IMR-90 (cell line): ENCODE results near the gene TP73. TPM values are rescaled to one million over a fixed set of nuclear protein-coding genes. Genes with fewer than 3 reads are reported as not detected.

ENCODE experiments used
- ATAC-seq: fragments of 200-7000 bp; cut with Tn5 transposase; 2 replicates; pipeline ENCODE4 v1.9.1; 2020; ENCODE audit warnings: low read depth, mild to moderate bottlenecking, moderate library complexity
- BruUV-seq: library from RNA; stranded (reverse); fragments of 400-500 nt; replicated peaks from 2 replicates; lab custom pipeline; 2021; lab: Mats Ljungman, UMichigan
- CTCF ChIA-PET: fragments of 300-600 bp; formaldehyde crosslinking; extraction: SDS; loops from one replicate; lab custom pipeline; 2021; ENCODE audit warnings: antibody characterized with exemption; lab: Yijun Ruan, JAX
- POLR2A ChIA-PET: fragments of 300-600 bp; sonication (Branson Sonifier 250); formaldehyde crosslinking; loops from one replicate; lab custom pipeline; 2022; ENCODE audit warnings: antibody characterized with exemption; ENCODE audit not compliant: unreplicated experiment; lab: Charles Lee
- DNase-seq: peaks from one replicate; pipeline ENCODE4 v3.0.0; 2013
- H2AFZ ChIP-seq: replicated peaks from 2 replicates; pipeline ENCODE3; 2013; ENCODE audit warnings: low read length, mild to moderate bottlenecking; ENCODE audit not compliant: poor library complexity
- H2AK5ac ChIP-seq: 2 replicates; pipeline ENCODE4 v1.6.1; 2013; ENCODE audit warnings: low read depth, low read length, inconsistent platforms
- H2AK9ac ChIP-seq: replicated peaks from 2 replicates; pipeline ENCODE3; 2013; ENCODE audit warnings: mild to moderate bottlenecking, low read depth, low read length, moderate library complexity; ENCODE audit not compliant: poor library complexity
- H2BK120ac ChIP-seq: 2 replicates; pipeline ENCODE4 v1.6.1; 2013; ENCODE audit warnings: low read depth, low read length, inconsistent platforms
- H2BK15ac ChIP-seq: 3 replicates; pipeline ENCODE4 v1.6.1; 2013; ENCODE audit warnings: low read depth, low read length, inconsistent platforms
- H2BK20ac ChIP-seq: 2 replicates; pipeline ENCODE4 v1.6.1; 2013; ENCODE audit warnings: low read depth, mild to moderate bottlenecking, inconsistent platforms, low read length, moderate library complexity
- H2BK5ac ChIP-seq: 2 replicates; pipeline ENCODE4 v1.6.1; 2013; ENCODE audit warnings: mild to moderate bottlenecking, low read depth, low read length, inconsistent platforms; ENCODE audit not compliant: poor library complexity, severe bottlenecking
- H3K14ac ChIP-seq: replicated peaks from 2 replicates; pipeline ENCODE4 v1.6.1; 2013; ENCODE audit warnings: low read depth, low read length, inconsistent platforms
- H3K18ac ChIP-seq: 2 replicates; pipeline ENCODE4 v1.6.1; 2013; ENCODE audit warnings: low read depth, low read length, control low read depth
- H3K23ac ChIP-seq: 2 replicates; pipeline ENCODE4 v1.6.1; 2013; ENCODE audit warnings: low read depth, low read length, inconsistent platforms
- H3K27ac ChIP-seq: 2 replicates; pipeline ENCODE4 v1.5.1; 2013; ENCODE audit warnings: mild to moderate bottlenecking, control low read depth, low read length; ENCODE audit not compliant: insufficient read depth
- H3K27me3 ChIP-seq: 2 replicates; pipeline ENCODE4 v1.6.1; 2013; ENCODE audit warnings: low read length; ENCODE audit not compliant: control insufficient read depth, insufficient read depth
- H3K36me3 ChIP-seq: 2 replicates; pipeline ENCODE4 v1.6.1; 2013; ENCODE audit warnings: low read length, mixed read lengths; ENCODE audit not compliant: control insufficient read depth, insufficient read depth
- H3K4ac ChIP-seq: 2 replicates; pipeline ENCODE4 v1.6.1; 2013; ENCODE audit warnings: low read depth, low read length, inconsistent platforms
- H3K4me1 ChIP-seq: 2 replicates; pipeline ENCODE4 v1.6.1; 2013; ENCODE audit warnings: low read length, mixed read lengths; ENCODE audit not compliant: control insufficient read depth, insufficient read depth
- H3K4me2 ChIP-seq: 2 replicates; pipeline ENCODE4 v1.6.1; 2013; ENCODE audit warnings: low read depth, mild to moderate bottlenecking, control low read depth, low read length, moderate library complexity
- H3K4me3 ChIP-seq: 2 replicates; pipeline ENCODE4 v1.5.1; 2013; ENCODE audit warnings: low read depth, mild to moderate bottlenecking, control low read depth, low read length, moderate library complexity; ENCODE audit not compliant: insufficient read depth
- H3K56ac ChIP-seq: 2 replicates; pipeline ENCODE4 v1.6.1; 2013; ENCODE audit warnings: low read length, inconsistent platforms; ENCODE audit not compliant: insufficient read depth; ENCODE audit errors: extremely low read depth
- H3K79me1 ChIP-seq, 2 experiments: 2 replicates each; pipeline ENCODE4 v1.6.1; 2013; ENCODE audit warnings: low read length in 2 of 2, inconsistent platforms in 1 of 2, low read depth in 1 of 2
- H3K9ac ChIP-seq: 2 replicates; pipeline ENCODE4 v1.6.1; 2013; ENCODE audit warnings: low read depth, low read length, control low read depth
- H3K9me1 ChIP-seq: 2 replicates; pipeline ENCODE4 v1.6.1; 2013; ENCODE audit warnings: low read length, inconsistent platforms; ENCODE audit not compliant: insufficient read depth
- H3K9me3 ChIP-seq: 2 replicates; pipeline ENCODE4 v1.6.1; 2013; ENCODE audit warnings: low read length; ENCODE audit not compliant: control insufficient read depth, insufficient read depth
- H4K20me1 ChIP-seq: 2 replicates; pipeline ENCODE4 v1.6.1; 2013; ENCODE audit warnings: low read length, inconsistent platforms; ENCODE audit not compliant: insufficient read depth
- H4K5ac ChIP-seq: 2 replicates; pipeline ENCODE4 v1.6.1; 2013; ENCODE audit warnings: mild to moderate bottlenecking, low read depth, low read length, control low read depth
- H4K8ac ChIP-seq, 2 experiments: 2 replicates each; pipeline ENCODE4 v1.6.1; 2013; ENCODE audit warnings: low read depth in 2 of 2, low read length in 2 of 2, control low read depth in 1 of 2, inconsistent platforms in 1 of 2
- H4K91ac ChIP-seq: 2 replicates; pipeline ENCODE4 v1.6.1; 2013; ENCODE audit warnings: low read depth, low read length, inconsistent platforms; ENCODE audit not compliant: insufficient read depth
- FOS ChIP-seq: fragments of 150-350 bp; IDR thresholded peaks from 2 replicates; pipeline ENCODE4 v1.6.1; 2016; ENCODE audit warnings: low read depth, low read length
- MAFK ChIP-seq: IDR thresholded peaks from 2 replicates; pipeline ENCODE4 v1.6.1; 2012; ENCODE audit warnings: low read depth, low read length, improper control_type of control experiment
- MAZ ChIP-seq: IDR thresholded peaks from 2 replicates; pipeline ENCODE4 v1.6.1; 2012; ENCODE audit warnings: low read depth, mild to moderate bottlenecking, low read length, improper control_type of control experiment, moderate library complexity, borderline replicate concordance
- RAD21 ChIP-seq: IDR thresholded peaks from 2 replicates; pipeline ENCODE4 v1.6.1; 2012; ENCODE audit warnings: low read length, improper control_type of control experiment
- SMC3 ChIP-seq: fragments of 150-350 bp; IDR thresholded peaks from 2 replicates; pipeline ENCODE4 v1.6.1; 2016; ENCODE audit warnings: low read depth, mild to moderate bottlenecking, antibody characterized with exemption, low read length, moderate library complexity
- WGBS, 2 experiments: methylation state at CpG; one replicate each; pipeline versions ENCODE4 v1.1.5 to v1.1.7; 2013; ENCODE audit warnings: missing lambda C conversion rate in 2 of 2; ENCODE audit not compliant: insufficient read length in 1 of 2; ENCODE audit errors: extremely low coverage in 2 of 2; 5-methylcytosine and 5-hydroxymethylcytosine counted together
- dilution Hi-C: fragments of 300-500 bp; cut with HindIII; formaldehyde crosslinking; loops from one replicate; pipeline ENCODE4 v1.14.3; 2018; ENCODE audit warnings: low sequenced_read_pairs; ENCODE audit not compliant: unreplicated experiment
- in situ Hi-C: fragments of 300-500 bp; cut with MboI; formaldehyde crosslinking; loops from 3 replicates; pipeline ENCODE4 v1.14.3; 2019; ENCODE audit warnings: low sequenced_read_pairs, inconsistent platforms, mixed read lengths
- intact Hi-C: fragments of 100-400 bp; cut with micrococcal nuclease; formaldehyde crosslinking; loops from 2 replicates; pipeline ENCODE4 v1.10.0; 2022
- polyA plus RNA-seq, 3 experiments: library from polyadenylated mRNA; depleted of rRNA; stranded (reverse); fragments of >200 nt; gene quantifications; 2 replicates each; pipeline ENCODE4 v1.2.3, GENCODE V29; 2012; ENCODE audit warnings: low replicate concordance in 1 of 3
- total RNA-seq: library from RNA; depleted of rRNA; stranded (reverse); fragments of >200 nt; gene quantifications from 2 replicates; pipeline ENCODE4 v1.2.3, GENCODE V29; 2012
- TF ChIP-seq, protein P1 (sequence below): fragments of 150-350 bp; IDR thresholded peaks from 2 replicates; pipeline ENCODE4 v1.6.1; 2017; ENCODE audit warnings: mild to moderate bottlenecking, antibody characterized with exemption, low read length, low read depth

TP73 gene
- total and polyA plus RNA-seq, 2 of the 4 experiments (the other 2 are of a cell fraction) = not detected

DNA sequence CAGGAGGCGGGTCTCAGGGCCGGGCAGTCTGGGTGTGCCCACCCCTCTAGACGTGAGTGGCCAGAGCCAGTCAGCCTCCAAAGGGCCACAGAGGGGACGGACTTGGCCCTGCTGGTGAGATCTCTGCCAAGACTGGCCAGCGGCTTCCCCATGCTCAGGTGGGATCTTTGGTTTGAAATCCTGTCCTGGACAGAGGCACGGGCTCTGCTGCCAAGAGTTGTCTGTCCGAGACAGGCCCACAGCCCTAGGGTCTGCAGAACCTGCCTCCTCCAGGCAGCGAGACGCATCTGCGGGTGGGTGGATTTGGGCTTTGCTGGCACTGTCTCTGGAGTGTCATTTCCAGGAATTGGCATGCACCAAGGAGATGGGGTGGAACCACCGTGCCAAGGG, 55.6 kb downstream of the TP73 start:
- dilution Hi-C loops = no loop called here

More for the DNA sequence above, 55.6 kb downstream of the TP73 start:
- H3K23ac ChIP-seq = no peak overlapping the region
- no peak overlapping the region for H3K56ac ChIP-seq
- CTCF ChIA-PET = interaction anchor here (1.3 kb wide), 1 partner anchor 17 kb away, joined by 3 read pairs; no protein-coding TSS in a partner anchor
- H2AK9ac ChIP-seq = no peak overlapping the region
- H2AFZ ChIP-seq = no peak overlapping the region
- no peaks in the 10 kb centered on the region for H4K20me1 ChIP-seq
- no peak for TF ChIP-seq RAD21
- TF ChIP-seq SMC3 = no peak
- TF ChIP-seq MAZ = no peak
- TF ChIP-seq FOS = no peak
- no peak for TF ChIP-seq MAFK
- TF ChIP-seq, protein P1, sequence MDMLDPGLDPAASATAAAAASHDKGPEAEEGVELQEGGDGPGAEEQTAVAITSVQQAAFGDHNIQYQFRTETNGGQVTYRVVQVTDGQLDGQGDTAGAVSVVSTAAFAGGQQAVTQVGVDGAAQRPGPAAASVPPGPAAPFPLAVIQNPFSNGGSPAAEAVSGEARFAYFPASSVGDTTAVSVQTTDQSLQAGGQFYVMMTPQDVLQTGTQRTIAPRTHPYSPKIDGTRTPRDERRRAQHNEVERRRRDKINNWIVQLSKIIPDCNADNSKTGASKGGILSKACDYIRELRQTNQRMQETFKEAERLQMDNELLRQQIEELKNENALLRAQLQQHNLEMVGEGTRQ = no peak
- H3K9me1 ChIP-seq = no peaks in the 10 kb centered on the region
- no peaks in the 10 kb centered on the region for H3K36me3 ChIP-seq
- no peak overlapping the region for H4K8ac ChIP-seq
- DNase-seq = no peak
- no TSS peak for BruUV-seq
- H3K18ac ChIP-seq = no peak overlapping the region
- 27% methylated on average over 6 of the region's 11 CpGs; no CpG with 5 or more reads in 1 of the 2 experiments for WGBS, 2 experiments
- intact Hi-C loops = no loop called here
- H2BK15ac ChIP-seq = no peak overlapping the region
- no peak overlapping the region for H4K5ac ChIP-seq
- no peak for ATAC-seq
- POLR2A ChIA-PET = no interaction called here
- no peaks in the 10 kb centered on the region for H3K4me1 ChIP-seq
- no peak overlapping the region for H3K4me3 ChIP-seq
- no peaks in the 10 kb centered on the region for H3K9me3 ChIP-seq
- H2BK20ac ChIP-seq = no peak overlapping the region
- H3K79me1 ChIP-seq = no peaks in the 10 kb centered on the region
- H3K14ac ChIP-seq = no peak overlapping the region
- H3K4me2 ChIP-seq = no peak overlapping the region
- no peak overlapping the region for H2BK120ac ChIP-seq
- H3K27ac ChIP-seq = no peak overlapping the region
- no peak overlapping the region for H3K4ac ChIP-seq
- H4K91ac ChIP-seq = no peak overlapping the region
- in situ Hi-C loops = no loop called here
- no peak overlapping the region for H2BK5ac ChIP-seq
- peaks cover 58% of the 10 kb centered on the region for H3K27me3 ChIP-seq
- H2AK5ac ChIP-seq = no peak overlapping the region
- no peak overlapping the region for H3K9ac ChIP-seq
